Cerebellar cortex (tissue), 1 donor: Measurements from ENCODE around the gene CCDC154.

Experiments used
- DNase-seq: peaks from one replicate; pipeline ENCODE4 v3.0.0-alpha.2; 2015; ENCODE audit warnings: low spot score

Gene CCDC154

GRCh38 chr16:1438229-1439057, 5.9 kb downstream of the CCDC154 start:
- no peak for DNase-seq

GRCh38 chr16:1437606-1438005, 6.8 kb downstream of the CCDC154 start:
- DNase-seq, result no peak

- no peak for DNase-seq
Observed at GRCh38 chr16:1436731-1437355, 7.5 kb downstream of the CCDC154 start.

- no peak for DNase-seq
Observed at GRCh38 chr16:1435921-1436697, 8.2 kb downstream of the CCDC154 start.

GRCh38 chr16:1434644-1435592, 9.4 kb downstream of the CCDC154 start:
- no peak for DNase-seq

GRCh38 chr16:1433756-1434155, 10.6 kb downstream of the CCDC154 start:
- no peak for DNase-seq

- DNase-seq, result no peak
Observed at GRCh38 chr16:1433263-1433560, 11.1 kb downstream of the CCDC154 start.

GRCh38 chr16:1432388-1433262, 11.7 kb downstream of the CCDC154 start:
- DNase-seq, result no peak

- no peak for DNase-seq
Observed at GRCh38 chr16:1431497-1432270, 12.7 kb downstream of the CCDC154 start.

- DNase-seq, result peak; percentile 30
Observed at GRCh38 chr16:1430759-1431496, 13.4 kb downstream of the CCDC154 start, which contains the start of gene PERCC1. Gene PERCC1, plus strand, starts transcription at chr16:1431078. Its CDS starts 1,516 bp downstream, at chr16:1432594.

- no peak for DNase-seq
Observed at GRCh38 chr16:1430214-1430758, 14.1 kb downstream of the CCDC154 start.

GRCh38 chr16:1429631-1430030, 14.7 kb downstream of the CCDC154 start:
- no peak for DNase-seq

GRCh38 chr16:1429012-1429411, 15.3 kb downstream of the CCDC154 start:
- DNase-seq, result no peak

GRCh38 chr16:1428511-1428910, 15.8 kb downstream of the CCDC154 start:
- no peak for DNase-seq

GRCh38 chr16:1427473-1428461, 16.6 kb downstream of the CCDC154 start:
- no peak for DNase-seq

GRCh38 chr16:1426734-1427471, 17.5 kb downstream of the CCDC154 start:
- no peak for DNase-seq
